KMS-11 (cell line): ENCODE measurements around the gene ZFP36L2.
A peak's percentile ranks its signal among the peaks of the same experiment; 100 is the strongest.

ENCODE experiments used
- H2AFZ ChIP-seq: fragments of 200-600 bp; sonication (generic); 2 replicates; pipeline ENCODE4 v1.6.1; 2016; ENCODE audit warnings: antibody characterized with exemption, mixed run types, low read depth
- H3K27ac ChIP-seq: fragments of 200-600 bp; sonication (generic); 2 replicates; pipeline ENCODE4 v1.6.1; 2016; ENCODE audit warnings: mild to moderate bottlenecking, mixed run types
- H3K27me3 ChIP-seq: fragments of 200-600 bp; sonication (generic); 2 replicates; pipeline ENCODE4 v1.6.1; 2017; ENCODE audit warnings: mild to moderate bottlenecking, low read depth, mixed run types, moderate library complexity; ENCODE audit not compliant: insufficient read depth
- H3K36me3 ChIP-seq: fragments of 200-600 bp; sonication (generic); 2 replicates; pipeline ENCODE4 v1.6.1; 2017; ENCODE audit warnings: mild to moderate bottlenecking, mixed run types; ENCODE audit not compliant: insufficient read depth
- H3K4me1 ChIP-seq: fragments of 200-600 bp; sonication (generic); 2 replicates; pipeline ENCODE4 v1.6.1; 2016; ENCODE audit warnings: mild to moderate bottlenecking, low read depth, mixed run types; ENCODE audit not compliant: poor library complexity, severe bottlenecking
- H3K4me2 ChIP-seq: fragments of 200-600 bp; sonication (generic); 2 replicates; pipeline ENCODE4 v1.7.0; 2016; ENCODE audit warnings: mild to moderate bottlenecking, mixed run types
- H3K4me3 ChIP-seq: fragments of 200-600 bp; sonication (generic); IDR thresholded peaks from 2 replicates; pipeline ENCODE4 v1.6.1; 2017; ENCODE audit warnings: low read depth, low read length, mixed read lengths; ENCODE audit not compliant: insufficient read depth
- H3K79me2 ChIP-seq: fragments of 200-600 bp; sonication (generic); 2 replicates; pipeline ENCODE4 v1.6.1; 2016; ENCODE audit warnings: low read depth, mixed run types; ENCODE audit not compliant: insufficient read depth
- H3K9ac ChIP-seq: fragments of 200-600 bp; sonication (generic); 2 replicates; pipeline ENCODE4 v1.6.1; 2016; ENCODE audit warnings: mild to moderate bottlenecking, mixed run types
- H4K20me1 ChIP-seq: fragments of 200-600 bp; sonication (generic); 2 replicates; pipeline ENCODE4 v1.6.1; 2016; ENCODE audit warnings: mild to moderate bottlenecking, mixed run types; ENCODE audit not compliant: insufficient read depth
- CTCF ChIP-seq: fragments of 200-600 bp; sonication (generic); conservative IDR thresholded peaks from 2 replicates; pipeline ENCODE4 v1.6.1; 2017; ENCODE audit warnings: low read depth, mild to moderate bottlenecking, antibody characterized with exemption, low read length, moderate library complexity, mixed read lengths

The ZFP36L2 gene

GRCh38 chr2:43175020-43175441, 51.4 kb downstream of the ZFP36L2 start:
- H4K20me1 ChIP-seq: no peaks in the 10 kb centered on the region
- H3K79me2 ChIP-seq: no peaks in the 10 kb centered on the region
- H2AFZ ChIP-seq: no peak overlapping the region
- no peaks in the 10 kb centered on the region for H3K27me3 ChIP-seq
- H3K9ac ChIP-seq: peak overlapping the region; percentile 38; the same call in 1 of the 2 replicates
- no peaks in the 10 kb centered on the region for H3K36me3 ChIP-seq
- H3K4me2 ChIP-seq: peak overlapping the region; percentile 71; the same call in 1 of the 2 replicates
- no peak for TF ChIP-seq CTCF
- no peak overlapping the region for H3K4me3 ChIP-seq
- peak overlapping the region; percentile 65 for H3K27ac ChIP-seq
- peaks cover 63% of the 10 kb centered on the region for H3K4me1 ChIP-seq

- no peak for TF ChIP-seq CTCF
- Histone ChIP-seq H3K36me3 (no peaks in the 10 kb centered on the region), H4K20me1 (no peaks in the 10 kb centered on the region), H3K4me2 (peak overlapping the region; percentile 71), H3K9ac (peak overlapping the region; percentile 38; the same call in 1 of the 2 replicates), H3K4me3 (no peak overlapping the region), H3K4me1 (peaks cover 65% of the 10 kb centered on the region), H2AFZ (peak overlapping the region; percentile 25; the same call in 1 of the 2 replicates), H3K27me3 (no peaks in the 10 kb centered on the region), H3K79me2 (no peaks in the 10 kb centered on the region), H3K27ac (peak overlapping the region; percentile 65)
Measured at GRCh38 chr2:43174368-43174916, 52.0 kb downstream of the ZFP36L2 start.
